Ovary (tissue), 3 donors: Measurements from ENCODE around the gene ATP6V1B1.

ENCODE experiments used
- CTCF ChIP-seq, 3 donors: fragments of 450-650 bp in 2 of 3; fragments of 200-600 bp in 1 of 3; IDR thresholded peaks; one replicate each; pipeline versions ENCODE4 v1.5.1 to v1.8.0; 2016 to 2022; ENCODE audit warnings: antibody characterized with exemption in 3 of 3, mild to moderate bottlenecking in 1 of 3
- POLR2A ChIP-seq: fragments of 450-650 bp; IDR thresholded peaks from one replicate; pipeline ENCODE4 v1.6.1; 2017; ENCODE audit warnings: antibody characterized with exemption, mild to moderate bottlenecking, moderate library complexity
- donor health status: DM: no; HTN: no; CAD: no.

- TF ChIP-seq CTCF (IDR thresholded peaks at IDR 0.05) (no peak), POLR2A (no peak)
These were observed 47.3 kb downstream of the ATP6V1B1 start for GRCh38 chr2:70982971-70983370.
